SHP77 (cell line): Measurements from ENCODE around the gene FMNL2.
"Not testable (repeated sequence)": the region's sequence is repeated elsewhere in the genome, so short reads cannot be mapped to it uniquely, and the experiment has no call there.

Experiments
- DNase-seq, 2 experiments: peaks; one replicate each; lab custom pipeline; 2025; lab: John Stamatoyannopoulos, UW

FMNL2 gene

DNA sequence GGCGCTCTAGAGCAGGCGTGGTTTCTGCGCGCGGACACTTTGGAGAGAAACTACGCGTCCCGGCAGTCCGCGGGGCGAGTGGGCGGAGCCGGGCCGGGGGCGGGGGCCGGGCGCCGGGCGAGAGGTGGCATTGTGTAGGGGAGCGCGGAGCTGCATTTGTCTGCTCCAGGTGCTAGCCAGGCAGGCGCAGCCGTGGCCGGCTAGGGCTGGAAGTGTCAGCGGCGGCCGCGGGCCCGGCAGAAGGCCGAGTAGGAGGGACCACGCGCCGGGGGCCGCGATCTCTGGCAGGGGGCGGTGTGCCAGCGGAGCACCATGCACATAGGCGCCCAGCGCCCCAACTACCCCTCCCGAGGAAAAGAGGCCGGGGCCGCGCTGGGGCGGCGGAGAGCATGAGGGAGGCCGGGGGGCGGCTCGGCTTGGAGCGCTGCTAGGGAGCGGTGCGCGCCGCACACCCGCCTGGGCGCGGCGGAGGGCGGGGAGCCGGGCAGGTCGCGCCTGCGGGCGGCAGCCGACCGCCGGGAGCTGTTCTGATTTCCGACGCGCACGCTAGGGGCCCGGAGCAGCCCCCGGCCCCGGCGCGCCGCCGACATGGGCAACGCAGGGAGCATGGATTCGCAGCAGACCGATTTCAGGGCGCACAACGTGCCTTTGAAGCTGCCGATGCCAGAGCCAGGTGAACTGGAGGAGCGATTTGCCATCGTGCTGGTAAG lies at the start of gene FMNL2:
FMNL2 (plus strand) TSS at position 159 of the 710 bp plus-strand sequence.
- peak; percentile 53 to 66 for DNase-seq

DNA sequence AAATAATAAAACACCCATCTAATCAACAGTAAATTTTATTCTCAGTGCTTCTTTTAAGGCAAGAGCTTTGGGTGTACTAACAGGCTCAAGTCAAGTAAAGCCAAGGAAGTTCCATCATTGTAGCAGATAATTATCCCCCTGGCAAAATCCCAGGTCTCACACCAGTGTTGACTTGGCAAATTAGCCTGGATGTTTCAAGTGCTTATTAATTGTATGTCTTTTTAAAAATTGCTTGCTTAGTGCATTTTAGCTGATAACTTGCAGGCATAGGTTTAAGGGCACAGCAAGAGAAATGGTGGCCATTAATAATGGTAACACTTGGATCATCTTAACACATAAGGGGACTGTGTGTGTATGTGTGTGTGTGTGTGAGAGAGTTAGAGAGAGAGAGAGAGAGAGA lies 42.0 kb upstream of the FMNL2 start:
- no peak for DNase-seq

DNA sequence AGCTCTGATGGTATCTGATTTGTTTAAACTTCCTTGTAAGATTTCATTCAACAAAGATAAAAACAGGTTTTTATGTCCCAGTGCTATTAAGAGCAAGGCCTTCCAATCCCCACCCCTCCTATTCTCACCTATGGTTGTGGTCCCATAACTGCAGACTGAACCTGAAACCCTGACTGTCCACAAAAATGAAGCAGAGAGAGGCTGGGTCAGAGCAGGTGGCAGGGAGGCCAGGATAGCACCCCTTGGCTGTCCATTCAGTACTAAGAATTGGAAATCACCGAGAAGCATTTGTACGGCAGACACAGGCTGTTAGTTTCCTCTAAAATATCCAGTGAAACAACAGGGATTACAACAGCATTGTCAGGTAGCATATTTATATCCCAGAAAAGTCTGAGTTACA lies 37.3 kb upstream of the FMNL2 start:
- DNase-seq = no peak

DNA sequence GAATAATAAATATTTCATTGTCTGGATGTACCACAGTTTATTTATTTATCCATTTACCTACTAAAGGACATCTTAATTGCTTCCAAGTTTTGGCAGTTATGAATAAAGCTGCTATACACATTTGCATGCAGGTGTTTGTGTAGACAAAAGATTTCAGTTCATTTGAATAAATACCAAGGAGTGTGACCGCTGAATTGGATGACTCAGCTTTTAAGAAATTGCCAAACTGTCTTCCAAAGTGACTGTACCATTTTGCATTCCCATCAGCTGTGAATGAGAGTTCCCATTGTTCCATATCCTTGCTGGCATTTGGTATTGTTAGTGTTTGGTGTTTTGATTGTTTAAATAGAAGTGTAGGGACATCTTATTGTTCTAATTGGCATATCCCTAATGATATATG lies 36.2 kb upstream of the FMNL2 start:
- DNase-seq = no peak

DNA sequence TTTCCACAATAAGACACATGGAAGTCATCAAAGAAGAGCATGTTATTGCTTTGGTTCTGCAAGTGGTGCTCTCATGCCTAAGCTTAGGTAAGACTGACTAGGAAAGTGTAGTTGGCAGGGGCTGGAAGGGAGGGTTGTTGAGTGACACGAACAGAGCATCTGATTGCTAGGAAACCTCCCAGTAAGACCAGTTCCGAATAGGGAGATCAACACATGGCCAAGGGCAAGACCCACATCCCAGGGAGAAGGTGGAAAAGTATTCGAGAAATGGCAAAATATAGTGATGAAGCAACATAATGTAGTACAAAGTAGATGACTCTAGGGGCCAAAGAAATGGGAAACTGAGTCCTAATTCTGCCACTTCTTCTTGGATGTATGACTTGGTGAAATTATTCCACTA lies 33.8 kb upstream of the FMNL2 start:
- no peak for DNase-seq

DNA sequence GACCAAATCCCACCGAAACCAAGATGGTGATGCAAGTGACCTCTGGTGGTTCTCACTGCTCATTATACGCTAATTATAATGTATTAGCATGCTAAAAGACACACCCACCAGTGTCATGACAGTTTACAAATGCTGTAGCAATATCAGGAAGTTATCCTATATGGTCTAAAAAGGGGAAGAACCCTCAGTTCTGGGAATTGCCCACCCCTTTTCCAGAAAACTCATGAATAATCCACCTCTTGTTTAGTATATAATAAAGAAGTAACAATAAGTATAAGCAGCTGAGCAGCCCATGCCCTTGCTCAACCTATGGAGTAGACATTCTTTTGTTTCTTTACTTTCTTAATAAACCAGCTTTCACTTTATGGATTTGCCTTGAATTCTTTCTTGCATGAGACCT lies 31.0 kb upstream of the FMNL2 start:
- no peak for DNase-seq

DNA sequence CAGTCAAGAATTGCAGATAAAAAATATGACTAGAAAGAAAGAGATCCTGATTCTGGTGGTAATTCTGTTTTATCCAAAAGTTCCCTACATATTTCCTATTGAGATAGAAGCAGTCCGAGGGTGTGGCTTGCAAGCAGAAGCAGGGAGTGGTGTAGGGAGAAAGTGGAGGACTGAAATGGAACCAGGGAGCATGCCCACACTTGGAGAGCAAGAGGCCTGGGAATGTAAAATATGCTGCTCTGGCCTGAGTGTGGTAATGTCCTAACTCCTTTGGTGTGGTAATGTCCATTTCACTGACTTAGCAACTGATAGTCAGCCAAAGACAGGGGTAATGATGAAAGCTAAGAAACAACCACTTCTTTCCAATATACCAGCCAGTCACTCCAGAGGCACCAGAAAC lies 30.1 kb upstream of the FMNL2 start:
- no peak for DNase-seq

DNA sequence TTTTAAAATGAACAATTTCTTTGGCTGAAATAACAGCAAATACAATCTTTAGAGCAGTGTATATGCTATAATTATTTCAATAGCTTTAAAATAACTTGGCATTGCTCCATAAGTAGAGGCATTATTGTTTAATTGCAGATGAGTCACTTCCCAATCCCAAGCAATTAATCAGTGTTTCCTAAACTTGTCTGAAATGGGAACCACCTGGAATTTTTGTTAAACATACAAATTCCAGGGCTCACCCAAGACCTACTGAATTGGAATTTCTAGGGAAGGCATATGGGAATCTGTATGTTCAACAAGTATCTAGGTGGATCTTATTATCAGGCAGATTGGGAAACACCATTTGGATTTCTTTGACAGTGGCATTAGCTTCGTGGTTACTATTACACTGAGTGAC lies 27.1 kb upstream of the FMNL2 start:
- no peak for DNase-seq

DNA sequence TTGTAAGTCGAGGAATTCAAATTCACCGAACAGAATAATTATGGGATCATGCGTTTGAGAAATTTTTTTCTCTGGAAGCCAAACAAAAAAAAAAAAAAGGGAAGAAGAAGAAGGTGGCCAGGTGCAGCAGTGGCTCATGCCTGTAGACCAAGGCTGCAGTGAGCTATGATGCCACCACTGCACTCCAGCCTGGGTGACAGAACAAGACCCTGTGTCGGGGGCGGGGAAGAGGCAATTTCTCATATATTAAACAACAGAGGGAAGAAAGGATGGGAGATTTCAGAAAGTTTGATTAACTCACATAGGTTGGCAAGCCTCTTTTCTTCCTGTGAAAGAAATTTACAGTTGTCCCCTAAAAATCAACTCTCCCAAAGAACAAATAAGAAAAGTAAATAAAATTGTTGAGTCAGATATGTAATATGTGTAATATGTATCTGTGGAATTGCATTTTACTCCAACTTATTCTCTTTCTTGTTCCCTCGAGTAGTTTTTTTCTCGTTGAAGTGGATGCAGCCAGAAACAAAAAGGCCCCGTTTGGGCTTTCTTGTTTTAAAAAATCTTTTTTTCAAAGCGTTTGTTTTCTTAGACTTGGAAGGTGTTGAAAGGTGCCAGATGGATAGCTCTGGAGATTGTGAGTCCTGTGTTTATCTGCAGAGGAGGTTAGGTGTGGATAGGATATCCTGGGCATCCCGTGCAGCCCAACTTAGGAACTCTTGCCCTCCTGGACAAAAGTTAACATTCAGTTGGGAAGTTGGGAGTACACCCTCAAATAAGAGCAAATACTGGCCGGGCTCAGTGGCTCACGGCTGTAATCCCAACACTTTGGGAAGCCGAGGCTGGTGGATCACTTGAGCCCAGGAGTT lies 25.4 kb upstream of the FMNL2 start:
- no peak for DNase-seq

DNA sequence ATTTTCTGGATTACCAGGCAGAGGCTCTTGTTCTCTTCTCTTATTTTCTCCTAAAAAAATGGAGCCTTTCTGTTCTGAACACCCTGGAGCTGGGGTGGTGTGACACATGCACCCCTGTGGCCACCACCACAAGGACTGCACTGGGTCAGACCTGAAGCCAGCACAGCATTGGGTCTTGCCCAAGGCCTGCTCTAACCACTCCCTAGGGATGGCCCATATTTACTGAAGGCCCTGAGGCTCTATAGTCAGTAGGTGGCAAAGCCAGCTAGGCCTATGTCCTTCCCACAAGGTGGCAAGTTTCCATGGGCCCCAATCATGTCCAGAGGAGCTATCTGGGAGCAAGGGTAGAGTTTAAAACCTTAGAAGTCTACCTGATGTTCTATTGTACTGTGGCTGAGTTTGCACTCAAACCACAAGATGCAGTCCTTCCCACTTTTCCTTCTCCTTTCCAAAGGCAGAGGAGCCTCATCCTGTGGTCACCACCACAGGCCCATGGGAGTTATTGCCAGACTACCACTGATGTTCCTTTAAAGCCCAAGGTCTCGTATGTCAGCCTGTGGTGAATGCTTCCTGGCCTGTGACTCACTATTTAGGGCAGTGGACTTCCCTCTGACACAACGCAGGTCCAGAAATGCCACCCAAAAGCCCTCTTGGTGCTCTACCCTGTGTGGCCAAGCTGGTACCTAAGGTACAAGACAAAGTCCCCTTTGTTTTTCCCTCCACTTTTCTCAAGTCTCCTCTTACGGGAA lies 15.0 kb upstream of the FMNL2 start:
- DNase-seq = no peak

DNA sequence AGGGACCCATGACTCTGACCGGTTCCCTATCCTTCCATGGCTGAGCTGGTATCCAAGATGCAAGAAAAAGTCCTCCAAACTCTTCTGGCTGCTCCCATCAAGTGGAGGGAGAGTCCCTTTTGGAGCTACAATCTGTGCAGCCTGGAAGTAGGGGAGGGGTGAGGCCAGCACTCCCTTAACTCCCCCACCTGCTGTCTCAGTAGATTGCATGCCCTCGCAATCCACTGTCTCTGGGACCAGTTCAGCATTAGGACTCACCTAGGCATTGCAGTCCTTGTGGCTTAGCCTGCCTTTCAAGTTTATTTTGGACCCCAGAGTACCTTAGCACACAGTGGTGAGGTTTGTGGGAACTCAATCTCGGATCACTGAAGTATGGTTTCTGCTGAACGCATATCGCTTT lies 14.2 kb upstream of the FMNL2 start:
- DNase-seq = no peak

DNA sequence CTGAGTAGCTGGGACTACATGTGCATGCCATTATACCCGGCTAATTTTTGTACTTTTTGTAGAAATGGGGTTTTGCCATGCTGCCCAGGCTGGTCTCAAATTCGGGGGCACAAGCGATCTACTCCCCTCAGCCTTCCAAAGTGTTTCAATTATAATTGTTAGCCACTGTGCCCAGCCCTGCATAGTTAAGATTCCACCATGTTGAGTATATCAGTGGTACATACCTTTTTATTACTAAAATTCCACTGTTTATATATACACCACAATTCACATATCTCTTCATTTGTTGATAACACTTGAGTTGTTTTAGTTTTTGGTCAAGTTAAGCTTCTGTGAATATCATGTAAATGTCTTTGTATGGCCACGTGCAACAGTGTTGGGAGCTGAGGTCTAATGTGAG lies 12.8 kb upstream of the FMNL2 start:
- no peak for DNase-seq

DNA sequence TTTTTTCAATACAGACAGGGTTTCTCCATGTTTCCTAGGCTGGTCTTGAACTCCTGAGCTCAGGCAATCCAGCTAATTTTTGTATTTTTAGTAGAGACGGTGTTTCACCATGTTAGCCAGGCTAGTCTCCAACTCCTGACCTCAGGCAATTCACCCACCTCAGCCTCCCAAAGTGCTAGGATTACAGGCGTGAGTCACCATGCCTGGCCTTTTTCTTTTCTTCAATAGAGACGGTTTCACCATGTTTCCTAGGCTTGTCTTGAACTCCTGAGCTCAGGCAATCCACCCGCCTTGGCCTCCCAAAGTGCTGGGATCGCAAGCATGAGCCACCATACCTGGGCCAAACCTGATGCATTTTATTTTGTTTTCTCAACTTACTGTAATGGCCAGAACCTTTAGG lies 9.8 kb upstream of the FMNL2 start:
- DNase-seq = not testable (repeated sequence)

DNA sequence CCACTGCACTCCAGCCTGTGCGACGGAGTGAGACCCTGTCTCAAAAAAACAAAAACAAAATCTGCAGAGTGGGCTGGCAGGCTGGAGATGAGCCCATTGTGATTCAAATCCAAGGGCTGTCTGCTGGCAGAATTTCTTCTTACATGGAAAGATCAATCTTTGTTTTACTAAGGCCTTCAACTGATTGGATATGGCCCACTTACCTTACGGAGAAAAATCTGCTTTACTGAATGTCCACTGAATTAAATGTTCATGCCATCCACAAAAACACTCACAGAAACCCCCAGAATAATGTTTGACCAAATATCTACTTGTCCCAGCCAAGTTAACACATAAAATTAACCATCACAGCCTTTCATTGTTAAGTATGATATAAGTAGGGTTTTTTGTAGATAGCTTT lies 8.3 kb upstream of the FMNL2 start:
- no peak for DNase-seq

DNA sequence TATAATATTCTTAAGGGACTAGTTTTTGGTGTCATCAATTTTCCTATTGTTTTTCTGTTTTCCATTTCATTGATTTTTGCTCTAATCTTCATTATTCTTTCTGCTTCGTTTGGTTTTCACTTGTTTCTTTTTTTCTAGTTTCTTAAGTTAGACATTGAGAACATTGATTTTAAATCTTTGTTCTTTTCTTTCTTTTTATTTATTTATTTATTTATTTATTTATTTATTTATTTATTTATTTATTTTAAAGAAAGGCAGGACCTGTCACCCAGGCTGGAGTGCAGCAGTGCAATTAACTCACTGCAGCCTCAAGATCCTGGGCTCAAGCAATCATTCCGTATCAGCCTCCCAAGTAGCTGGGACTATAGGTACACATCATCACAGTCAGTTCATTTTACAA lies 7.0 kb upstream of the FMNL2 start:
- DNase-seq = no peak

DNA sequence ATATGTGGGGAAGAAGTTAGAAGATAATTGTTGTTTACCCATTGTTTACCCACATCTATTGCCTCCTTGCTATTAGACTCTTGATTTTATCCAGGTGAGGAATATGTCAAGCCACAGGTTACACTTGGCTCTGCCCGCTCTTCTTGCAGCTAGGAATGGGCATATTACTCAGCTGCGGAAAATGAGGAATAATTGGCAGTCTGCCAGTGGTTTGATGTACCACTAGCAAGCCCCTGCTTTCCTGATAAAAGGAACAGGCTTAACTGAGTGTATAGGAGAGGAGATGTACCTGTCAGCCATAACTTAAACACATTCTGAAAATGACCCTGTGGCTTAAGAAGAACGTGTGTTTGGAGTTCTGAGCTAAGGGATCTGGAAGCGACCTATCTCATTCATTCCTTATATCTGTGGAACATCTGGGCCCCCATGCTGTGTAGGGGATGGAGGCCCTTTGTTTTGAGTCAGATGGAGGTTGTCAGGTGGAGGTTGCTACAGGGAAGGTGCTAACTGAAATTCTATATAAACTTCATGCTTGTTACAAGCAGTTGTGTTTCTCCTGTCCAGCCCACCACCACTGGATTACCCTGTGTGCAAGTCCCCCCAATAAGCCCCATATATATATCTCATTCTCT lies 4.6 kb upstream of the FMNL2 start:
- DNase-seq = no peak

DNA sequence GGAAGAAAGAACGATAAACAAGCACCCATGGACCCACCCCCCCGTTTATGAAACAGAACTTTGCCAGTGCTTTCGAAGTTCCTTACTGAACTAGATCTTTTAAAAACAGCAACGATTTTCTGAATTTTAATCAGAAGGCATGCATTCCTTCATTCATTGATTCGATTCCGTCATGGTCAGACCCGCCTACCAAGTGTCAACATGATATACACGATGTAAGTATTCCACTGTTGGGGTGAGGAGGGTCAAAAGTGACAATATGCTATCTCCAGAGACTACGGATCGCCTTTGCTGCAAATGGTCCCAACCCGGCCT lies 316 bp upstream of the FMNL2 start:
- no peak for DNase-seq

DNA sequence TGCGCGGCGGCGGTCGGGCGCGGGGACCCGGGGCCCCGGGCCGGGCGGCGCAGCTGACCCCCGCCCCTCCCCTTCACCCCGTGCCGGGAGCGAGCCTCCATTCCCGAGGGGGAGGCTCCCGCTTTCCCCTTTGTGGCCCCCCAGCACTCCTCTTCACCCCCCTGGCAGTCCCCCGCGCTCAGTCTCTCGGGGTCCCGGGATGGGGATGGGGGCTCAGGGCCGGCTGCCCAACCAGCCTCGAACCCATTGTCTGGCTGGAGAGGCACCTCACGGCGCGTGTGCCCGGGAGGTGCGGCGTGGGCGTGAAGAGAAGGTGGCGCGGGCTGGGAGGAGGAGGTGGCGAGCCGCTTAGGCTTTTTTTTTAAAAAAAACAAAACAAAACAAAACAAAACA lies 748 bp downstream of the FMNL2 start:
- DNase-seq = no peak

DNA sequence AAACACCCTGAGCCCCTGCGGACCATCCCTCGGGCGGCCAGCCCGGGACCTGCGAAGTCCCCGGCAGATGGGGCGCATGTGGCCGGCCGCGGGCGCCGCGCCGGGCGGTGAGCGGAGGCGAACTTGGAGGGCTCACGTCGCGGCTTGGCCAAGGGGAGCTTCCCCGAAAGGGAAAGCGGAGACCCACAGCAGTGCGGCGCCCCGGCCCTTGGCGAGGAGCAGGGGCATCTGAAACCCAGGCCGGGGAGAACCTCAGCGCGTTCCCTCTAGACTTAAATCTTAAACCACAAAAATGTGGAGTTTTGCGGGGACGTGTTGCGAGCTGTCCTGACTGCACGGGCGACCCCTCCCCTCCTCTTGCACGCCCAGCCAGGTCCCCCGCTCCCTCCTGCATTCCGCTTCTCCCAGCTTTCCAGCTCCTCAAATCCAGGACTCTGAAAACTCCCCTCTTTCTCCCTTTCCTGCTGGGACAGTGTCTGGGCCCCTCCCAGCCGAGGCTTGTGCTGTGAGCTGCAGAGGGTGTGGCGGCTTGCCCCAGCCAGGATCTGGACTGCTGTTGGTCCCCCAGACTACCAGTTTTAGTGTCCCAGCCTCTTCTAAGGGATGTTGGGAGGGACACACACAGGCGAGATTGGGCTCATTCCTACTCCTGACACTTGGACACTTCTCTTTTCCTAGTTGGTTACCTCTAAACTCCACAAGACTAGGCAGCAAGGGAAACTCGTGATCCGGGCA lies 1.3 kb downstream of the FMNL2 start:
- DNase-seq = no peak

DNA sequence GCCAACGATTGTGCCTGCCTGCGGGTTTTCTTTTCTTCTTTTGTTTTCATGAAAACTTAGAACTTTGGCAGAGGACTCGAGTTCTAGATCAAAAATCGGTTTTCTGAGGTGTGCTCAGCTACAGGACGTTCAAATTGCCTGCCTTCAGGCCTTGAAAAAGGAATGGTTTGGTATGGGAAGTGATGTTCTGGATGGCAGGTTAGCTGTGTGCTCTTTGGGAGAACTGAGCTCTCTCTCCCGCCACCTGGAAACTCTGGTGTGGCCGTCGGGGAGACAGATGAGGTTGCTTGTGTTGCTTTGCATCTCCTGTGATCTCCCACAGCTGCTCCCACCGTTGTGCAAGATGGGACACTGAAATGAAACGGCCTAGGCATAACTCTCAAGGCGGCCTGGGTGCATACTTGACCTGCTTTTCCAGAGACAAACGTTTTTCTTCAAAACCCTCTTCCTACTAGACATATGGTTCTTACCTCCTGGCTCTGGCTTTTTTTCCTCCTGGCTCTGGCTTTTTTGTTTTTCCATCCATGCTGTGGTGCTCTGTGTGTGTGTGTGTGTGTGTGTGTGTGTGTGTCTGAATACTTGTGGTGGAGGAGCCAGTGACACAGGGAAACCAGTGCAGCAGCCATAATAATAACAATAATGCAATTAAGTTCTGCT lies 2.0 kb downstream of the FMNL2 start:
- DNase-seq = no peak

DNA sequence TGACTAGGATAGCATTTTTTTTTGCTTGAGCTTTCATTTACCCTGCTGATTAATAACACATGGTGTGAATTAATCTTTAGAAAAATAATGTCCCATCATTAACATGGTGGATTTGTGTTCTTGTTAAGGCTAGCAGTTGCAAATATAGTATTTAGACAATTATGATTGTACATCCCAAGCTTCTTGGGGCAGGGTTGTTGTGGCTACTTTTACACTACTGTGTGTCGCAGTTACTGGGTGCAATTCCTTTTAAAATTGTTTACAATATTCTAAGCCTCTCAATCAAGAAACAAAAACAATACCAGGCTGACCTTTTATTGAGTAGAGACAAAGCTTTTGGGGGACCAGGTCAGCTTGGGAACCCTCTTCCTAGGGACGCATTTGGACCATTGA lies 2.5 kb downstream of the FMNL2 start:
- no peak for DNase-seq
